Karpas-422 (cell line): ENCODE measurements around the gene PPP1R1A. TPM values are rescaled to one million over a fixed set of nuclear protein-coding genes. Genes with fewer than 3 reads are reported as not detected.

Source experiments
- DNase-seq: peaks from one replicate; pipeline ENCODE4 v3.0.0-alpha.2; 2015
- H2AFZ ChIP-seq: fragments of 200-600 bp; sonication (generic); 2 replicates; pipeline ENCODE4 v1.6.1; 2014; ENCODE audit warnings: antibody characterized with exemption, low read length, mixed read lengths
- H3K27ac ChIP-seq: fragments of 200-600 bp; sonication (generic); 2 replicates; pipeline ENCODE4 v1.5.1; 2014; ENCODE audit warnings: mild to moderate bottlenecking, low read length, moderate library complexity
- H3K27me3 ChIP-seq: fragments of 200-600 bp; sonication (generic); 2 replicates; pipeline ENCODE4 v1.6.1; 2014; ENCODE audit warnings: low read length, mixed read lengths
- H3K36me3 ChIP-seq: fragments of 200-600 bp; sonication (generic); 2 replicates; pipeline ENCODE4 v1.6.1; 2014; ENCODE audit warnings: low read length, mixed read lengths; ENCODE audit not compliant: insufficient read depth
- H3K4me1 ChIP-seq: fragments of 200-600 bp; sonication (generic); 2 replicates; pipeline ENCODE4 v1.6.1; 2014; ENCODE audit warnings: mild to moderate bottlenecking, low read length, mixed read lengths
- H3K4me2 ChIP-seq: fragments of 200-600 bp; sonication (generic); 2 replicates; pipeline ENCODE4 v1.6.1; 2014; ENCODE audit warnings: low read length, low read depth, mild to moderate bottlenecking; ENCODE audit not compliant: poor library complexity, severe bottlenecking
- H3K4me3 ChIP-seq: fragments of 200-600 bp; sonication (generic); 2 replicates; pipeline ENCODE4 v1.5.1; 2014; ENCODE audit warnings: mild to moderate bottlenecking, antibody characterized with exemption, low read length, mixed read lengths
- H3K79me2 ChIP-seq: fragments of 200-600 bp; sonication (generic); 2 replicates; pipeline ENCODE4 v1.6.1; 2014; ENCODE audit warnings: mild to moderate bottlenecking, low read length, mixed read lengths
- H3K9ac ChIP-seq: fragments of 200-600 bp; sonication (generic); 2 replicates; pipeline ENCODE4 v1.6.0; 2014; ENCODE audit warnings: low read length
- H3K9me2 ChIP-seq: fragments of 200-600 bp; sonication (generic), shearing (Covaris generic); replicated peaks from 2 replicates; pipeline ENCODE4 v1.6.0; 2014; ENCODE audit warnings: mild to moderate bottlenecking, low read length, moderate library complexity; ENCODE audit not compliant: insufficient read depth
- H3K9me3 ChIP-seq: fragments of 300-700, 200-600 bp; sonication (generic); 2 replicates; pipeline ENCODE4 v1.6.1; 2014; ENCODE audit warnings: low read length, mixed read lengths
- H4K20me1 ChIP-seq: fragments of 200-600 bp; sonication (generic); 2 replicates; pipeline ENCODE4 v1.6.1; 2014; ENCODE audit warnings: mild to moderate bottlenecking, antibody characterized with exemption, low read length, low read depth; ENCODE audit not compliant: insufficient read depth
- total RNA-seq: library from RNA; depleted of rRNA; stranded (reverse); fragments of >200 nt; shearing (Covaris generic); gene quantifications from 2 replicates; pipeline ENCODE4 v1.2.3, GENCODE V29; 2014; ENCODE audit warnings: low replicate concordance; rRNA removed

PPP1R1A gene
- total RNA-seq, 1 experiment from 2014 or later, result not detected

GRCh38 chr12:54529581-54529980, 58.9 kb downstream of the PPP1R1A start:
- Histone ChIP-seq H3K79me2 (no peaks in the 10 kb centered on the region), H4K20me1 (peaks cover 4% of the 10 kb centered on the region; the same call in 1 of the 2 replicates), H3K9me2 (no peaks in the 10 kb centered on the region), H3K27me3 (no peaks in the 10 kb centered on the region), H3K27ac (no peak overlapping the region), H3K4me1 (peaks cover 16% of the 10 kb centered on the region), H3K9ac (no peak overlapping the region), H3K9me3 (no peaks in the 10 kb centered on the region), H3K4me3 (no peak overlapping the region), H2AFZ (no peak overlapping the region), H3K4me2 (no peak overlapping the region), H3K36me3 (peaks cover 65% of the 10 kb centered on the region)
- DNase-seq, result no peak

Other genes with a start within 250 kb of the PPP1R1A start
- 0.29 TPM in 1 of 2 replicates, not detected in the other for gene GPR84, start 224.2 kb downstream of the PPP1R1A start, total RNA-seq
- 4.1 and 12.2 TPM in 2 replicates for gene ZNF385A, start 203.9 kb downstream of the PPP1R1A start, total RNA-seq
- not detected in 2 replicates for gene ITGA5, start 169.4 kb downstream of the PPP1R1A start, total RNA-seq
- 80.4 and 119 TPM in 2 replicates for gene GTSF1, start 115.1 kb downstream of the PPP1R1A start, total RNA-seq
- 97.8 and 283 TPM in 2 replicates for gene NCKAP1L, start 90.9 kb downstream of the PPP1R1A start, total RNA-seq
- gene PDE1B, start 39.1 kb downstream of the PPP1R1A start, total RNA-seq, result 10.5 and 11.8 TPM in 2 replicates
- gene LACRT, start 46.2 kb upstream of the PPP1R1A start, total RNA-seq, result not detected in 2 replicates
- not detected in 2 replicates for gene DCD, start 59.7 kb upstream of the PPP1R1A start, total RNA-seq